Activated T-cell treated with anti-CD3 and anti-CD28 coated beads, Interleukin-2, amount 50 U/mL, for 48 hours (primary cell): Measurements from ENCODE around the gene ASIP.
A peak's percentile ranks its signal among the peaks of the same experiment; 100 is the strongest.

ENCODE experiments used
- DNase-seq, 2 experiments: peaks; one replicate each; pipeline ENCODE4 v3.0.0-alpha.2; 2020

Gene ASIP

DNA sequence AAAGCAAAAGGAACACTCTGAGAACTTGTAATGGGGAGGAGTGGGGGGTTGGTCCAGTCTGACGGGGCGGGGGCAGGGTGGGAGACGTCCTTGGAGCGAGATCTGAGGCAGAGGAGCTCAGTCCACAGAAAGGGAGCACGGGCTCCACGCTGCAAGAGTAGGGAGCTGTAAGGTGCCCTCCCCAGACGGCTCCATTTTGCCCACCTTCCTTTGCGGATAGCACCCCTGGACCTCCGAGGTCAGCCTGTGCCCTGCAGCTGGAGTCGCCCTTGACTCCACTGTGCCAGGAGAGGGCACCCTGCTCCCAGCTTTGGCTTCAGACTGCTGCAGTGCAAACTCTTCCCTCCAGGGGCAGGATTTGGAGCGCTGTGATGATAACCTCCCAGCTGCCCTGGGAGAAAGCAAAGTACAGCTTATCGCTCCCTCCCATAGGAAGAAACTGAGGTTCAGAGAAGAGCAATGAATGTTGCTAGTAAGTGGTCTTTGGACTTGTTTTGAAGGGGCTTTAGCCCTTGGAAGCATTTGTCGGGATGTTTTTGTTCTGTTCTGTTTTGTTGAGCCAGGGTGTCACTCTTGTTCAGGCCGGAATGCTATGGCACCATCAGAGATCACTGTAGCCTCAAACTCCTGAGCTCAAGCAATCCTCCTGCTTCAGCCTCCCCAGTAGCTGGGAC is 71.5 kb downstream of the ASIP start:
- peak; percentile 93 for DNase-seq

DNA sequence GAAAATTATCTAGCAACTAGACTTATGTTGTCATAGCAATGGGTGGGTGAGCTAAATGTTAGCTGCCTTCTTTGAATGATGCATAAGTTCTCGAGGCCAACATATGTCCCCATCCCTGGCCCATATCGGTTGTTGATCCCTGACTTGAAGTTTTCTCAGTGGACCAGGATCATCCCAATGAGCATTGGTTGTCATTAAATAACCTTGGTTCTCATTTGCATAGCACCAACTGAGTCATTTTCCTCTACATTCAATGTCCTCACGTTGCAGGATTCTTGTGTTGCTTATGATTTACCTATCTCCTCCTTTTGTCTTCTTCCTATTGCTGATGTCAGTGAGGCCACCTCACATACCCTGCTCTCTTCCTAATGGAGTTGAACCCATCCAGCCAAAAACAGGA is 74.0 kb downstream of the ASIP start:
- DNase-seq, result no peak

DNA sequence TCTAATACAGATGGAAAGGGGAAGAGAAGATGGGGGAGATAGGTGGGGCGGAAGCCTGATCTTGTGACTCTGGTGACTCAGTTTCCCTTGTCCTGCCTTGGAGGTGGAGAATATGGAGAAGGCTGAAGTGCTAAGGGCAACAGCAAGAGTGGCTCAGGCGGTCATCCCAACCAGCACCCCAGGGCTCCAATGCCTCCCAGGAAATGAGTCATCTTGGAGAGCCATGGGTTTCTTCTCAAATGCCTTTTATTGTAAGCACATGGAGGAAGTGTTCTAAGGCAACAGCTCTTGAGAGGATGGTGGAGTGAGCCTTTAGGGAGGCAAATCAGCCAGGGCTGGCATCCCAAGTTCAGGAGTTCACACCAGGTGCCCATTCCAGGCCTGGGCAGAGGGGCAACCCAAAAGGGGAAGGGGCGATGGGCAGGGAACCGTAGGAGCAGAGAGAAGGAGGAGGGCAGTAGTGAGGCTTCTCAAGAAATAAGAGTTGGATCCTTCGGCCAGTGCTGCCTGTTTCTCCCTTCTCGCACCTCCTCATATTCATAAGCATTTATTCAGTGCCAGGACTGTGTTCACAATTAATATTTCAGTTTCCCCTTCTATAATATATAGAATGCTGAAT is 75.1 kb downstream of the ASIP start:
- DNase-seq, result no peak
